GM12878 (cell line): ENCODE results near the gene BLOC1S6. TPM values are rescaled to one million over a fixed set of nuclear protein-coding genes. Genes with fewer than 3 reads are reported as not detected.

ENCODE experiments used
- ATAC-seq: fragments of 200-7000 bp; cut with Tn5 transposase; 3 replicates; pipeline ENCODE4 v1.9.1; 2020; ENCODE audit warnings: mild to moderate bottlenecking, moderate library complexity
- BruUV-seq: library from RNA; stranded (reverse); fragments of 400-500 nt; replicated peaks from 2 replicates; lab custom pipeline; 2021; lab: Mats Ljungman, UMichigan
- CTCF ChIA-PET: fragments of 300-600 bp; sonication (Branson Sonifier 250); formaldehyde crosslinking; extraction: SDS; loops from one replicate; lab custom pipeline; 2021; ENCODE audit warnings: inconsistent platforms; lab: Yijun Ruan, JAX
- POLR2A ChIA-PET: fragments of 350-600 bp; formaldehyde crosslinking; extraction: SDS; loops from one replicate; lab custom pipeline; 2021; ENCODE audit warnings: inconsistent platforms; lab: Charles Lee
- RAD21 ChIA-PET: fragments of 300-600 bp; sonication (Branson Sonifier 250); formaldehyde crosslinking; loops from one replicate; lab custom pipeline; 2023; ENCODE audit warnings: antibody characterized with exemption; ENCODE audit not compliant: unreplicated experiment; lab: Charles Lee
- SMC1A ChIA-PET: fragments of 300-600 bp; sonication (Branson Sonifier 250); formaldehyde crosslinking; loops from one replicate; lab custom pipeline; 2023; ENCODE audit not compliant: unreplicated experiment, uncharacterized antibody; lab: Charles Lee
- DNase-seq: peaks from one replicate; pipeline ENCODE4 v3.0.0-alpha.2; 2011; ENCODE audit warnings: low read depth, low spot score
- FAIRE-seq: peaks from 3 replicates; lab custom pipeline; 2011; peaks lifted over from hg19 to GRCh38; lab: Jason Lieb, UNC
- H2AFZ ChIP-seq: 2 replicates; pipeline ENCODE4 v1.6.0; 2011; ENCODE audit warnings: low read depth, low read length, control low read depth; ENCODE audit not compliant: control insufficient read depth
- H3K27ac ChIP-seq: 2 replicates; pipeline ENCODE4 v1.5.1; 2011; ENCODE audit warnings: control low read depth; ENCODE audit not compliant: control insufficient read depth, insufficient read depth
- H3K27me3 ChIP-seq, 2 experiments: replicated peaks in 1 of 2; 2 replicates each; pipeline versions ENCODE4 v1.6.0 to v1.6.1; 2011; ENCODE audit warnings: low read length in 1 of 2; ENCODE audit not compliant: control insufficient read depth in 2 of 2, insufficient read depth in 2 of 2
- H3K36me3 ChIP-seq, 2 experiments: 2 replicates each; pipeline ENCODE4 v1.5.1; 2011; ENCODE audit warnings: low read length in 1 of 2; ENCODE audit not compliant: control insufficient read depth in 2 of 2, insufficient read depth in 2 of 2
- H3K4me1 ChIP-seq: 2 replicates; pipeline ENCODE4 v1.6.1; 2011; ENCODE audit warnings: mild to moderate bottlenecking, low read length, moderate library complexity, mixed read lengths; ENCODE audit not compliant: control insufficient read depth, insufficient read depth
- H3K4me2 ChIP-seq: 2 replicates; pipeline ENCODE4 v1.6.0; 2011; ENCODE audit warnings: control low read depth; ENCODE audit not compliant: control insufficient read depth, insufficient read depth
- H3K4me3 ChIP-seq: fragments of 200-600 bp; sonication (generic); 2 replicates; pipeline ENCODE4 v1.5.1; 2016
- H3K79me2 ChIP-seq: 2 replicates; pipeline ENCODE4 v1.6.0; 2011; ENCODE audit warnings: low read length; ENCODE audit not compliant: control insufficient read depth, insufficient read depth
- H3K9ac ChIP-seq: 2 replicates; pipeline ENCODE4 v1.8.0; 2011; ENCODE audit warnings: low read length, control low read depth, mixed read lengths; ENCODE audit not compliant: control insufficient read depth, insufficient read depth
- H3K9me3 ChIP-seq: replicated peaks from 3 replicates; pipeline ENCODE4 v1.5.1; 2011; ENCODE audit warnings: mild to moderate bottlenecking, low read length; ENCODE audit not compliant: control insufficient read depth, insufficient read depth
- H4K20me1 ChIP-seq: 2 replicates; pipeline ENCODE4 v1.6.0; 2011; ENCODE audit not compliant: control insufficient read depth, insufficient read depth
- ASH2L ChIP-seq: fragments of 300-600, 200-600 bp; sonication (generic); IDR thresholded peaks from 2 replicates; pipeline ENCODE4 v1.6.1; 2017; ENCODE audit warnings: low read depth, mild to moderate bottlenecking, borderline replicate concordance
- ELK1 ChIP-seq: IDR thresholded peaks from 2 replicates; pipeline ENCODE4 v1.6.1; 2012; ENCODE audit warnings: low read depth, low read length, improper control_type of control experiment
- EP300 ChIP-seq, 2 experiments: fragments of 150-350 bp in 1 of 2; IDR thresholded peaks; 2 replicates each; pipeline ENCODE4 v1.6.1; 2011 to 2012; ENCODE audit warnings: low read depth in 2 of 2, low read length in 2 of 2, borderline replicate concordance in 1 of 2, improper control_type of control experiment in 1 of 2, inconsistent platforms in 1 of 2; ENCODE audit not compliant: control insufficient read depth in 1 of 2
- LARP7 ChIP-seq: fragments of 450-650 bp; IDR thresholded peaks from 2 replicates; pipeline ENCODE4 v1.6.1; 2017; ENCODE audit warnings: mild to moderate bottlenecking
- MLLT1 ChIP-seq: fragments of 450-650 bp; IDR thresholded peaks from 2 replicates; pipeline ENCODE4 v1.6.1; 2016; ENCODE audit warnings: mild to moderate bottlenecking
- MTA2 ChIP-seq: fragments of 450-650 bp; IDR thresholded peaks from 2 replicates; pipeline ENCODE4 v1.6.1; 2016; ENCODE audit warnings: low read depth, mild to moderate bottlenecking, moderate library complexity
- NRF1 ChIP-seq: conservative IDR thresholded peaks from 2 replicates; pipeline ENCODE4 v1.6.1; 2011; ENCODE audit warnings: mild to moderate bottlenecking, low read depth, low read length, improper control_type of control experiment
- RB1 ChIP-seq: fragments of 450-650 bp; formaldehyde crosslinking; IDR thresholded peaks from 2 replicates; pipeline ENCODE4 v1.6.1; 2017; ENCODE audit warnings: mild to moderate bottlenecking, borderline replicate concordance
- RCOR1 ChIP-seq: conservative IDR thresholded peaks from 2 replicates; pipeline ENCODE4 v1.6.1; 2012; ENCODE audit warnings: low read depth, low read length, improper control_type of control experiment
- RELA ChIP-seq: fragments of 450-650 bp; IDR thresholded peaks from 2 replicates; pipeline ENCODE4 v1.8.0; 2014; ENCODE audit warnings: borderline replicate concordance; ENCODE audit not compliant: partially characterized antibody
- SIN3A ChIP-seq: IDR thresholded peaks from 2 replicates; pipeline ENCODE4 v1.6.1; 2012; ENCODE audit warnings: low read depth, low read length, improper control_type of control experiment
- STAT1 ChIP-seq: fragments of 450-650 bp; conservative IDR thresholded peaks from 2 replicates; pipeline ENCODE4 v1.6.1; 2014; ENCODE audit warnings: antibody characterized with exemption, mild to moderate bottlenecking
- ZBED1 ChIP-seq: IDR thresholded peaks from 2 replicates; pipeline ENCODE4 v1.6.1; 2016; ENCODE audit warnings: borderline replicate concordance
- ZNF274 ChIP-seq: IDR thresholded peaks from one replicate; pipeline ENCODE4 v1.8.0; 2011; ENCODE audit not compliant: insufficient read length, insufficient read depth
- ZNF687 ChIP-seq: fragments of 450-650 bp; IDR thresholded peaks from 2 replicates; pipeline ENCODE4 v1.6.1; 2017; ENCODE audit warnings: mild to moderate bottlenecking, moderate library complexity
- WGBS: methylation state at CpG from one replicate; pipeline ENCODE4 v1.1.6; 2016; ENCODE audit warnings: low lambda C conversion rate; ENCODE audit not compliant: insufficient replicate concordance, insufficient coverage; ENCODE audit errors: missing lambda C conversion rate; 5-methylcytosine and 5-hydroxymethylcytosine counted together
- in situ Hi-C: fragments of 300-500 bp; cut with MboI; formaldehyde crosslinking; loops from 9 replicates; pipeline ENCODE4 v1.14.3; 2018; ENCODE audit warnings: mixed read lengths
- intact Hi-C: fragments of 100-400 bp; cut with micrococcal nuclease; formaldehyde crosslinking; loops from one replicate; pipeline ENCODE4 v1.14.2; 2022; ENCODE audit not compliant: unreplicated experiment
- polyA plus RNA-seq, 11 experiments: library from polyadenylated mRNA; depleted of rRNA in 4 of 11; unstranded in 6 of 11; stranded (reverse) in 5 of 11; fragments of >200 nt; fragmentation: Nextera tagmentation in 4 of 11; fragmentation: Illumina TruSeq in 1 of 11; extraction: Ambion mirVana in 4 of 11; extraction: Trizol in 1 of 11; gene quantifications; 1 replicate in 1 of 11; 2 replicates in 10 of 11; pipeline versions ENCODE4 v1.2.1 to v1.2.3, GENCODE V29; 2011 to 2016; ENCODE audit warnings: inconsistent platforms in 2 of 11, missing spikeins in 2 of 11, low read depth in 1 of 11
- total RNA-seq, 4 experiments: library from RNA; depleted of rRNA in 3 of 4; stranded (reverse); fragments of >200 nt in 3 of 4; fragmentation: Illumina TruSeq in 1 of 4; extraction: Trizol in 1 of 4; gene quantifications; 2 replicates each; pipeline versions ENCODE4 v1.2.1 to v1.2.3, GENCODE V29; 2013 to 2021

BLOC1S6 gene
- total and polyA plus RNA-seq, 10 of the 15 experiments (the other 5 are each of a cell fraction or from before 2014, with no cell fraction given) = 13.5 to 48.8 (median 32.7) TPM

DNA sequence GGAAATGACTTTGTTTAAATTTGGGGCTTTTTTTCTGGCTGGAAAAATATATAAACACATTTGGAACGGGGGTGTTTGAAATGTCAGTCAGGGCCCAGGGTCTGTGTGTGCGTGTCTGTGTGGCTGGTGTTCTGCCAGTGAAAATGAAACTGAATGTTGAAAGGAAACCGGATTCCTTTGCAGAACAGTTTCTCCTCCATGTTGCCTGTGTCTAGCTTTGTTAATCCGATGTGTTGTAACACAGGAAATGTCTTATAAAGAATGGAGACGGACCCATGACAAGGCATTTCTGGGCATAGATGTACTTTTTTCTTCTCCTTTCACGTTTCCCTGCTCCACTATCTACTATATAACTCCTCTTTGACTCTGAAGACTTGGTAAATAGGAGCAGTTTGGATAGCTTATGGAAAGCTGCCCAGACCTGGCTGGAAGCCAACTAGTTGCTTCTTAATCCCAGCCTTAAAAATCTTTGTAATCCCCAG is 50.4 kb downstream of the BLOC1S6 start (continued):
- TF ChIP-seq LARP7 (no peak), ELK1 (0 out of 2 replicates have a peak, but pooled peaks have one; percentile 42), MTA2 (peak; percentile 53; the same call in 1 of the 2 replicates), NRF1 (no peak), MLLT1 (peak; percentile 30; the same call in 1 of the 2 replicates), ASH2L (0 out of 2 replicates have a peak, but pooled peaks have one; percentile 34), SIN3A (0 out of 2 replicates have a peak, but pooled peaks have one; percentile 39)

- H3K4me2 ChIP-seq = no peak overlapping the region
- ATAC-seq = no peak
- no peak for TF ChIP-seq RCOR1
- no peak for TF ChIP-seq RELA
- TF ChIP-seq EP300 (IDR thresholded peaks at IDR 0.05; ENCODE audit: borderline replicate concordance in 1 of 2, control insufficient read depth in 1 of 2, low read depth in 2 of 2, low read length in 2 of 2) = no peak
- TF ChIP-seq RB1 = no peak
- TF ChIP-seq ZNF274 = no peak
- TF ChIP-seq ZBED1 = no peak
- TF ChIP-seq STAT1 = no peak
- TF ChIP-seq ZNF687 = no peak
Measured at GRCh38 chr15:45640616-45641015, 53.4 kb downstream of the BLOC1S6 start.

More at GRCh38 chr15:45640616-45641015, 53.4 kb downstream of the BLOC1S6 start:
- WGBS = 24% methylated on average over 2 of the region's 2 CpGs
- intact Hi-C loops (no loop called here), in situ Hi-C loops (no loop called here)
- H4K20me1 ChIP-seq = no peaks in the 10 kb centered on the region
- H3K27me3 ChIP-seq = no peaks in the 10 kb centered on the region
- CTCF ChIA-PET = interaction anchor here (1.1 kb wide), 1 partner anchor 29 kb away, joined by 3 read pairs; no protein-coding TSS in a partner anchor
- no peak overlapping the region for H2AFZ ChIP-seq
- no peak for FAIRE-seq
- H3K9ac ChIP-seq = no peak overlapping the region
- SMC1A ChIA-PET = interaction anchor here (0.7 kb wide), 1 partner anchor 13 kb away, joined by 3 read pairs; no protein-coding TSS in a partner anchor
- POLR2A ChIA-PET = no interaction called here
- no peak overlapping the region for H3K4me3 ChIP-seq
- no peak overlapping the region for H3K27ac ChIP-seq
- no TSS peak for BruUV-seq
- H3K79me2 ChIP-seq = peaks cover 31% of the 10 kb centered on the region
- no peaks in the 10 kb centered on the region for H3K36me3 ChIP-seq
- H3K4me1 ChIP-seq = peaks cover 27% of the 10 kb centered on the region
- H3K9me3 ChIP-seq = no peaks in the 10 kb centered on the region
- no peak for DNase-seq
- RAD21 ChIA-PET = interaction anchor here (1.0 to 1.1 kb wide), 2 partner anchors 27 to 54 kb away, joined by 3 read pairs; partner anchors contain the start of gene BLOC1S6
